Erythroblast (primary cell): ENCODE data around the gene ARL6IP5.

ENCODE experiments used
- GATA1 ChIP-seq: IDR thresholded peaks from 2 replicates; pipeline ENCODE4 v1.6.1; 2011; ENCODE audit warnings: low read depth, mild to moderate bottlenecking, control low read depth, low read length, moderate library complexity
- POLR2A ChIP-seq: IDR thresholded peaks from 2 replicates; pipeline ENCODE4 v1.6.1; 2011; ENCODE audit warnings: mild to moderate bottlenecking, low read length

DNA sequence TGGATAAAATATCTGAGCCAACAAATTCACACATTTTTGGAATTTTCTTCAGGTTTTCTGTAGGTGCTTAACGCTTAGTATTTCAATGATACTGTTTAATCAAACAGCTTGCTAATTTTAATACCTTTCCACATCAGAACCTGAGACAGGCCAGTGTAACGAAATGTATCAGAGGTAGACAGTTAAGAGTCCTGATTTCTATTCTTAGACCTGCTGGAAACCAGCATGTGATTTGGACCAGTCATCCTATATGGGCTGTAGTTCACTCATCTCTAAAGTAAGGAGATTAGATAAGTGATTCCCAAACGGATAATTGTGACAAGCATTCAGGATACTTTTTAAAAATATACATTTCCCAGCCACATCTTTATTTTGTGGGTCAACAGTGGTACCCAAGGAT, 18.4 kb downstream of the ARL6IP5 start:
- TF ChIP-seq POLR2A (no peak), GATA1 (no peak)
